ENCODE data around the gene GALNT4. TPM values are rescaled to one million over a fixed set of nuclear protein-coding genes. Genes with fewer than 3 reads are reported as not detected.

Gene GALNT4
- total and polyA plus RNA-seq, 2 of the 13 experiments (the other 11 are each of a cell fraction or from before 2014, with no cell fraction given): 4.9 to 6.8 TPM

GRCh38 chr12:89559753-89560152 lies 35.2 kb upstream of the GALNT4 start:
- ChIA-PET POLR2A (no interaction called here), CTCF (ENCODE audit: low intra/inter-chr PET ratio, low total read pairs) (no interaction called here)
- Histone ChIP-seq H4K20me1 (ENCODE audit: insufficient read depth, low read length) (no peaks in the 10 kb centered on the region), H3K4me3 (replicated peaks in 1 of 3; ENCODE audit: insufficient read depth in 1 of 3, low read depth in 2 of 3, low read length in 3 of 3) (no peak overlapping the region), H3K9me3 (ENCODE audit: low read length) (no peaks in the 10 kb centered on the region), H3K4me2 (ENCODE audit: low read depth, low read length) (no peak overlapping the region), H3K4me1 (ENCODE audit: insufficient read depth, low read length) (no peaks in the 10 kb centered on the region), H3K9ac (ENCODE audit: insufficient read depth, low read depth, low read length) (no peak overlapping the region), H3K27me3 (ENCODE audit: control insufficient read depth in 1 of 2, insufficient read depth in 2 of 2, low read length in 2 of 2) (peaks cover 0 to 3% of the 10 kb centered on the region in 2 experiments; a peak in 1 of 5 replicates), H3K27ac (ENCODE audit: extremely low read length, insufficient read depth, low read length) (no peak overlapping the region), H3K79me2 (ENCODE audit: insufficient read depth, low read length) (no peaks in the 10 kb centered on the region), H2AFZ (ENCODE audit: low read length) (no peak overlapping the region), H3K36me3 (replicated peaks in 1 of 2; ENCODE audit: control insufficient read depth in 1 of 2, insufficient read depth in 2 of 2, low read length in 2 of 2) (no peaks in the 10 kb centered on the region)
- no TSS peak for BruUV-seq (replicated peaks)
- intact Hi-C loops (cut with micrococcal nuclease; ENCODE audit: unreplicated experiment): no loop called here
- FAIRE-seq: no peak
- TF ChIP-seq ADNP (CRISPR knock-in tag; IDR thresholded peaks at IDR 0.05) (no peak), RCOR2 (CRISPR knock-in tag; IDR thresholded peaks at IDR 0.05) (no peak), ZNF775 (CRISPR knock-in tag; IDR thresholded peaks at IDR 0.05; ENCODE audit: borderline replicate concordance) (no peak), MEF2D (CRISPR knock-in tag; IDR thresholded peaks at IDR 0.05) (no peak), HOXA7 (CRISPR knock-in tag; IDR thresholded peaks at IDR 0.05) (no peak), ARID2 (CRISPR knock-in tag; IDR thresholded peaks at IDR 0.05; ENCODE audit: borderline replicate concordance) (no peak), TEAD3 (CRISPR knock-in tag; optimal IDR thresholded peaks at IDR 0.05; ENCODE audit: borderline replicate concordance) (peak; percentile 70), SOX13 (IDR thresholded peaks at IDR 0.05) (no peak), SOX13 (CRISPR knock-in tag; conservative IDR thresholded peaks at IDR 0.05 in 1 of 2, IDR thresholded peaks at IDR 0.05 in 1 of 2) (peak in 1 of 2 experiments; percentile 46; a peak in 1 of 4 replicates), HDAC6 (IDR thresholded peaks at IDR 0.05; ENCODE audit: low read depth, low read length) (no peak), ZNF432 (CRISPR knock-in tag; IDR thresholded peaks at IDR 0.05; ENCODE audit: borderline replicate concordance) (no peak), SOX5 (CRISPR knock-in tag; IDR thresholded peaks at IDR 0.05; ENCODE audit: borderline replicate concordance) (peak; percentile 31; the same call in 1 of the 2 replicates), SATB2 (CRISPR knock-in tag; IDR thresholded peaks at IDR 0.05) (no peak)
- TF ChIP-seq, protein P1, sequence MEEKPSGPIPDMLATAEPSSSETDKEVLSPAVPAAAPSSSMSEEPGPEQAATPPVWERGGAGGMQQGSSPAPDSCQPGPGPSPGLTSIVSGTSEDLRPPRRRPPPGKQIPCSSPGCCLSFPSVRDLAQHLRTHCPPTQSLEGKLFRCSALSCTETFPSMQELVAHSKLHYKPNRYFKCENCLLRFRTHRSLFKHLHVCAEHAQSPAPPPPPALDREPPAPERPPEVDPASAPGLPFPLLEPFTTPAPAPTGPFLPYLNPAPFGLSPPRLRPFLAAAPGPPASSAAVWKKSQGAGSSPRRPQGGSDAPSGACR (CRISPR knock-in tag; IDR thresholded peaks at IDR 0.05): no peak
- WGBS (ENCODE audit: low lambda C conversion rate): 36% methylated on average over 8 of the region's 10 CpGs
- in situ Hi-C loops (cut with HindIII; ENCODE audit: extremely low pct_ligation_motif_present, low pct_unique_long_range_greater_than_20kb): no loop called here
- DNase-seq (ENCODE audit: low spot score): peak; percentile 19
- ATAC-seq: peak; percentile 65; the same call in 2 of the 3 replicates
